ENCODE data around the gene CPHXL2. TPM values are rescaled to one million over a fixed set of nuclear protein-coding genes. Genes with fewer than 3 reads are reported as not detected.

CPHXL2 gene
- total RNA-seq = not detected in 2 replicates

DNA sequence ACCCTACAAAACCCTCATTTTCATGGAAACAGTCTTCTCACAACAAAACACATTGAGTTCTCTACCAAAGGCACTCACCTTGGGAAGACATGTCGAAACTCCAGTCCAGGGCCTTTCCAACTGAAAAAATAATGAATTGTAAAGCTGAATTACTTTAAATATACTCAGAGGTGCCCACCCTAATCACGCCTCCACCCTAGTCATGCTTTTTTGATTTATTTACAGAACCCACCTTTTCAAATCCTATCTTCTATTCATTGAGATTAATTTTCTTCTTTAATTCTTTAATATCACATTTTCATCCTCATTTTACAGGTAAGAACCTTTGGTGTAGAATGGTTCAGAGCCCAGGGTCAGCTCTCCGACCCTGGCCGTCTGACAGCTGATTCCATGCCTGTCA lies at the start of gene CPHXL2:
TSS of gene CPHXL2 (minus strand) at position 101 of the 400 bp plus-strand sequence. CDS start at position 91, 10 bp downstream.

DNA sequence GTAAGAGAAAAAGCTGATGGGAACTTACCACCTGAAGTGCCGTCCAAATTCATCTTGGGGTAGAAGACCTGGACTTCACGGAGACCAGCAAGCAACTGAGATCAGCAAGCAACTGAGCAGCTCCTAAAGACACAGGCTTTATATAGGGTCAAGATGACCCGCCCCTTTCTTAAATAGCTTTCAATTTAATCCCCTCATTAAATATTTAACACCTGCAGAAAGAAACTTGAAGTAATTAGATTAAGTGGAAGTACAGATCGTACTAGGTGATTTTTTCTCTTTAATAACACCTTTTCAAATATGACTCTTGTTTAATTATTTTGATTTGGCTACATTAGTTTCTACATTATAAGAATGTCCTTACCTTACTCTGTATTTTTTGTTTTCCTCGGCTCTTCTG lies 49.6 kb upstream of the CPHXL2 start, which contains the start of gene CPHXL:
TSS of gene CPHXL (minus strand) at position 101 of the 400 bp plus-strand sequence. CDS start at position 53, 48 bp downstream.

DNA sequence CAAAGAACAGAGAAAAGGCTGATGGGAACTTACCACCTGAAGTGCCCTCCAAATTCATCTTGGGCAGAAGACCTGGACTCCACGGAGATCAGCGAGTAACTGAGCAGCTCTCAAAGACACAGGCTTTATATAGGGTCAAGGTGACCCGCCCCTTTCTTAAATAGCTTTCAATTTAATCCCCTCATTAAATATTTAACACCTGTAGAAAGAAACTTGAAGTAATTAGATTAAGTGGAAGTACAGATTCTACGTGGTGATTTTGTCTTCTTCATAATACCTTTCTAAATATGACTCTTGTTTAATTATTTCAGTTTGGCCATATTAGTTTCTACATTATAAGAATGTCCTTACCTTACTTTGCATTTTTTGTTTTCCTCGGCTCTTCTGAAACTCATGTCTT lies 24.6 kb upstream of the CPHXL2 start, which contains the start of gene DUXB:
TSS of gene DUXB (minus strand) at position 101 of the 400 bp plus-strand sequence. CDS start at position 58, 43 bp downstream.

DNA sequence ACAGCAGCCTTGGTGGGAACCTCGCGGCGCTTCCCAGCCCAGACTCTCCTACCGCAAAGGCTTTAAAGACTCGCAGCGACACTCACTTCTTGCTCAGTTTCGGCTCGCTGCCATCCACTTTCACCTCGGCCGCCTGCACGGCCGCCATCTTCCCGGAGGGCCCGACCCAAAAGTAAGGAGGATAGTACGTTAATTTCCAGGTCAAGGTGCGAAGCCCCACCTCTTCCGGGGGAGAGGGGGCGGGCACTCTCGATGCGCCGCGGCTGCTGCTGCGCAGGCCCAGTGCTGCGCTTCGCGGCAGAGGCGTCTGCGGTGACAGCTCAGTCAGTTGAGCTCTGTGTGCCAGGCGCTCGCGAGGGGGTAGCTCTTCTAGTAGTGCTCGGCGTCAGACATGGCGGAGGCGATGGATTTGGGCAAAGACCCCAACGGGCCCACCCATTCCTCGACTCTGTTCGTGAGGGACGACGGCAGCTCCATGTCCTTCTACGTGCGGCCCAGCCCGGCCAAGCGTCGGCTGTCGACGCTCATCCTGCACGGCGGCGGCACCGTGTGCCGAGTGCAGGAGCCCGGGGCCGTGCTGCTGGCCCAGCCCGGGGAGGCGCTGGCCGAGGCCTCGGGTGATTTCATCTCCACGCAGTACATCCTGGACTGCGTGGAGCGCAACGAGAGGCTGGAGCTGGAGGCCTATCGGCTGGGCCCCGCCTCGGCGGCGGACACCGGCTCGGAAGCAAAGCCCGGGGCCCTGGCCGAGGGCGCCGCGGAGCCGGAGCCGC lies 29.1 kb downstream of the CPHXL2 start, which contains the start of the genes KARS1 and TERF2IP:
TSS of gene KARS1 (minus strand) at position 174 of the 773 bp plus-strand sequence. CDS start at position 148, 26 bp downstream.
TSS of gene TERF2IP (plus strand) at position 282 of the 773 bp plus-strand sequence. CDS start at position 392, 110 bp downstream.

DNA sequence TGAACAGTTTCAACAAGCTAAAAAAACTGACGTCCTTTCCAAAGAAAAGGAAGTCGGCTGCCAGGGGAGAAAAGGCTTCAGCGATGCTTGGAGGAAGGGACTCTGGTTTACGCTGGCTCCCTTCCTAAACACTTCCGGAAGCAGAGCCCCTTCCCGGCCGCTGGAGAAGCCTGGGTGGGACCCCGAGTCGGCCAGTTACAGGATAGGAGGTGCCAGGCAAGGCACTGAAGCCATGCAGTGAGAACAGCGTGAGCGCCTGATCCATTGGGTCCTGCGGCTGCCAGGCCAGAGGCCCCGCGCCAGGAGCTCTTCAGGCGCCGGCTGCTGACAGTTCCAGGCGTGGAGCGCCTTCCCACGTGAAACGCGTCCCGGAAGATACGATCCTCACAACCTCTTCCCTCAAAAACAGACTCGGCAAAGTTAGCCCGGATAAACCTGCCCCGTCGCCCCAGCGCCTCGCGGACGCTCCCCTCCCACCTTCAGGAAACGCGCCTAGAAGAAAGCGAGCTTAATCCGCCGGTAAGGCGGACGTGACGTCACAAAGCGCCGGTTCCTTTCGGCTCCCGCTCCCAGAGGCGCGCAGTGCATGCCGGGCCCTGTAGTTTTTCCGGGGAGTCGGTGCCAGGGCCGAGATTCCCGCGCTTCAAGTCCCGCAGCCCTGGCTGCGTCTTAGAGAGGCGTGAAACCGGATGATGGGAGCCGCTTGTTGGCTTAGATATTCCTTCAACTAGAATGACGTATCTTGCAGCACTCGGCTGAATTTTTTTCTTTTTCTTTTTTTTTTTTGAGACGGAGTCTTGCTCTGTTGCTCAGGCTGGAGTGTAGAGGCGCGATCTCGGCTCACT lies 53.8 kb downstream of the CPHXL2 start, which contains the start of gene ADAT1:
TSS of gene ADAT1 (minus strand) at position 521 of the 845 bp plus-strand sequence. CDS start 2,482 bp downstream, outside the sequence.

Other genes starting within 250 kb of the CPHXL2 start
- 78.7 and 81.1 TPM in 2 replicates for gene CFDP1, start 243.5 kb downstream of the CPHXL2 start, total RNA-seq
- 22.9 and 27.6 TPM in 2 replicates for gene TMEM170A, start 212.3 kb downstream of the CPHXL2 start, total RNA-seq
- 0.38 and 0.54 TPM in 2 replicates for gene CHST6, start 181.6 kb downstream of the CPHXL2 start, total RNA-seq
- not detected in 2 replicates for gene CHST5, start 140.9 kb downstream of the CPHXL2 start, total RNA-seq
- 7.1 and 8.8 TPM in 2 replicates for gene TMEM231, start 120.8 kb downstream of the CPHXL2 start, total RNA-seq
- 32.6 and 36.9 TPM in 2 replicates for gene GABARAPL2, start 110.6 kb downstream of the CPHXL2 start, total RNA-seq
- 39.5 and 43.5 TPM in 2 replicates for gene ADAT1, start 53.7 kb downstream of the CPHXL2 start, total RNA-seq
- gene KARS1, start 29.3 kb downstream of the CPHXL2 start, total RNA-seq = 181 and 183 TPM in 2 replicates
- 35.5 and 44.7 TPM in 2 replicates for gene TERF2IP, start 29.2 kb downstream of the CPHXL2 start, total RNA-seq
- gene DUXB, start 24.5 kb upstream of the CPHXL2 start, total RNA-seq = not detected in 2 replicates
- not detected in 2 replicates for gene CPHXL, start 49.5 kb upstream of the CPHXL2 start, total RNA-seq